CD1c-positive myeloid dendritic cell (primary cell): Measurements from ENCODE around the gene EPHA2.
A peak's percentile ranks its signal among the peaks of the same experiment; 100 is the strongest.
"Not testable (repeated sequence)": the region's sequence is repeated elsewhere in the genome, so short reads cannot be mapped to it uniquely, and the experiment has no call there.

Experiments used
- DNase-seq: peaks from one replicate; pipeline ENCODE4 v3.0.0-alpha.2; 2016; ENCODE audit errors: extremely low spot score

The EPHA2 gene

DNA sequence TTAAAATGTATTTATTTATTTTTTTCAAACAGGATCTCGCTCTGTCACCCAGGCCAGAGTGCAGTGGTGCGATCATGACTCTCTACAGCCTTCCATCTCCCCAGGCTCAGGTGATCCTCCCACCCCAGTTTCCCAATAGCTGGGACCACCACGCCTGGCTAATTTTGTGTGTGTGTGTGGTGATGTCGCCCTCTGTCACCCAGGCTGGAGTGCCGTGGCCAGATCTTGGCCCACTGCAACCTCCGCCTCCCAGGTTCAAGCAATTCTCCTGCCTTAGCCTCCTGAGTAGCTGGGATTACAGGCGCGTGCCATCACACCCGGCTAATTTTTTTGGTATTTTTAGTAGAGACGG lies 12.3 kb upstream of the EPHA2 start:
- not testable (repeated sequence) for DNase-seq

DNA sequence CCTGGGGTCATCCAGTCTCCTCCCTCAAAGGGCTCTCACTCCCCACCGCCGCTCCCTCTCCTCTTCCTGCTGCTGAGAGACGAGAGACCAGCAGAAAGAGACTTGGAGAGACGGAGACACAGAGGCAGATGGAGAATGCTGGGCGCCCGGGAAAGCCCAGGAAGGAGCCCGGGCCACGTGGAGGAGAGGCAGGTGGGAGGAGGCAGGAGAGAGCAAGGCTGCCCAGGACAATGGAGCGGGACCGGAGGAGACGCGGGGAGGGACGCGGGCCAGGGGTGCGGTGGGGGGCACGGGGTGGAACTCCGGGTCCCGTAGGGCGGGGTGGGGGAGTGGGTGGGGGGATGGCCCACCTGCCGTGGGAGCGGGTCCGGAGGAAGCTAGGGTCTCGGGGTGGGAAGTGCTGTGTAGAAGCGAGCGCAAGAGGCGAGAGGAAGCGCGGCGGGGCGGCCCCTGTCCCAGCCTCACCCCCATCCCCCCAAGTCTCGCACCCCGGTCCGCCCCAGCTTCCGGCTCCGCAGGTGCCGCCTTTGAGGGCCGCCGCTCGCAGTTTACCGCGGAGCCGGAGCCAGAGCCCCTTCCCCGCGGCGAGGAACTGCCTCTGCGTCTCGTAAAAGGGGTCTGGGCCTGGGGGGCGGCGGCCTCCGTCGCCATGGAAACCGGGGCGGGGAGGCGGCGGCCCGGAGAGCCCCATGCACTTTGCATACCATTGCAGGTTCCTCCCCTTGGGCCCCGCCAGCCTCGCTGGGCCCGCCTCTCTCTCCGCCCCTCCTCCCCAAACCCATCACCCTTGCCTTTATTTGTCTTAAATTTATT lies 11.7 kb upstream of the EPHA2 start:
- DNase-seq = peak; percentile 20

DNA sequence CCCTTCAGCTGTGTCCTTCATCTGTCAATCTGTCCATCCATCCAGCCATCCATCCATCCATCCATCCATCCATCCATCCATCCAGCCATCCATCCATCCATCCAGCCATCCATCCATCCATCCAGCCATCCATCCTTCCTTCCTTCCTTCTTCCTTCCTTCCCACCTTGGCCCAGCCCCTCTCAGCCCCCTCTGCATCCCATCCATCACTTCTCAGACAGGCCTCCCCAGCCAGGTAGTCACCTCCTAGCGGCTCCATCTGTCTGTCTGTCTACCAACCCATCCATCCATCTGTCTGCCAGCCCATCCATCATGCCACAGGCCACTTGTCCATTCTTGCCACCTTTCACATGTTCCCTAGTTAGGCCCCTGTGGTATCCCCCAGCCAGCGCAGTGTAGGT lies 10.2 kb upstream of the EPHA2 start:
- DNase-seq = no peak

DNA sequence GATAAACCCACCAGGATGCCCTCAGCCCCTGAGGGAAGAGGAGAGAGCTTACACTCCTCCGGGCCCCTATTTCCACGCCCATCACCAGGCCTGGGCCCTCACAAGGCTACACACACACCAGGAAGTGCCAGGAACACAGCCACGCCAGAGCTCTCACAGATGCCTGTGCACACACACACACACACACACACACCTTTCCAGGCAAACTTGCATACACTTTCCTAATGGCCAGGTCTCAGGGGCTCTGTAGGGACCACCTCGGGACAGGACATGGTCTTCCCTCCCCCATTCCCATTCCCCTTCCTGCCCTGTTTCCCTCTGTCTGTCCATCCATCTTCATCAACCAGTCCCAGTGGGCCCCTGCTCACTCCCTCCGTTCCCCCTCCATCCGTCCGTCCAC lies 9.7 kb upstream of the EPHA2 start:
- DNase-seq = no peak

DNA sequence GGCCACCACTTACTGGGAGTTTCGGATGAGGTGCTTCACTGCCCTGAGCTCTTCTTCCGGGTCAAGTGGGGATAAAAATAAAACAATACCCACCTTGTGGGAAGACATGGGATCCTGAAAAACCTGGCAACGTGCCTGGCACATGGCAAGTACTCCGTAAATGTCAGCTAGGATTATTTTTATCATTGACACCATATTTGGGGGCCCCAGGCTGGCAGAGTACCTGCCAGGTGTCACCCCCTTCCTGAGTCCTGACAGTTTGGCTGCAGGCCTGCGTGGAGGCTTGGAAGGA lies 9.2 kb upstream of the EPHA2 start:
- no peak for DNase-seq

DNA sequence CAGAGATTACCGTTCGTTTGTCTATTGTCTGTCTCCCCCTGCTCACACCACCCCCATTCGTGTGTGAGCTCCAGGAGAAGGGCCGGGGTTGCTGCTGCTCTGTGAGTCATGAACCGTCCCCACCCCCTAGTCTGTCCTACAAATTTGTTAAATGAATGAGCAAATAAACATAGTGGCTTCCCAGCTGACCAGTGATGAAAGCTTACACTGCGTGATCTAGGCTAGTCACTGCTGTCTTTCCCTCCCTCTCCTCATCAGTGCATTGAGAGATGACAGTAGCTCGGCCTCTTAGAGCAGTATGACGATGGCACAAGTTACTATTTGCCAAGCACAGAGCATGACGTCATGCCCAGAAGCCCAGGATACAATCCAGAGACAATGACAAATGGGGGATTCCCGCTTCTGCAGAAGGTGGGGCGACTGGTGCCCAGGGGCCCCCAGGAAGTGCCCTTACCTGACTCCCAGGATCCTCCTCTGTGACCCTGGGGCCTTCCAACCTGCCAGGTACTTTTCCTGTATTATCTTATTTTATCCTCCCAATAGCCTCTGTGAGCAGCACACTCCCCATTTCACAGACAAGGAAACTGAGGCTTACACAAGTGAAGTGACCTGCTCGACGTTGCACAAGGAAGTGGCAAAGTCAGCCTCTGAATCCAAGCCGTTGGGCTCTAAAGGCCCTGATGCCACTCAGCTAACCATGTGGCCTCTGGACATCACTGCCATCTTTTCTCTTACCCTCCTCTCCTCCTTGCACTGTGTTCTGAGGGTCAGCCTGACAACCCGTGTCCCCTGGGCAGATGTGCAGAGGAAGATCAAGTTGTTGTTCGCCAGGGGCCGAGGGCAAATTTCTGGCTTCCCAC lies 8.6 kb upstream of the EPHA2 start:
- peak; percentile 23 for DNase-seq

DNA sequence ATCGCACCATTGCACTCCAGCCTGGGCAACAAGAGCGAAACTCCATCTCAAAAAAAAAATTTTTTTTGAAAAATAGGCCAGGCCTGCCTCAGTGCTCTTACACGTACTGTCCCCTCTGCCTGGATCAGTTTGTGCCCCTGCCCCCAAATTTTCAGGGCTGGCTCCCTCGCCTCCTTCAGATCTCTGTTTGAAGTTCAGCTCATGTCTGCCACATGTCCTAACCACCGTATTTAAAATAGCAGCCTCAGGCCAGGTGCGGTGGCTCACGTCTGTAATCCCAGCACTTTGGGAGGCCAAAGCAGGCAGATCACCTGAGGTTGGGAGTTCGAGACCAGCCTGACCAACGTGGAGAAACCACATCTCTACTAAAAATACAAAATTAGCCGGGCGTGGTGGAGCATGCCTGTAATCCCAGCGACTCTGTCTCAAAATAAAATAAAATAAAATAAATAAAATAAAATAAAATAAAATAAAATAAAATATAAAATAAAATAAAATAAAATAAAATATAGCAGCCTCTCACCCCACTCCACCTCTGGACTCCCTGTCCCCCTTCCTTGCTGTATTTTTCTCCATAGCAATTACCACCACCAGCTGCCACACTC lies 7.8 kb upstream of the EPHA2 start:
- not testable (repeated sequence) for DNase-seq

DNA sequence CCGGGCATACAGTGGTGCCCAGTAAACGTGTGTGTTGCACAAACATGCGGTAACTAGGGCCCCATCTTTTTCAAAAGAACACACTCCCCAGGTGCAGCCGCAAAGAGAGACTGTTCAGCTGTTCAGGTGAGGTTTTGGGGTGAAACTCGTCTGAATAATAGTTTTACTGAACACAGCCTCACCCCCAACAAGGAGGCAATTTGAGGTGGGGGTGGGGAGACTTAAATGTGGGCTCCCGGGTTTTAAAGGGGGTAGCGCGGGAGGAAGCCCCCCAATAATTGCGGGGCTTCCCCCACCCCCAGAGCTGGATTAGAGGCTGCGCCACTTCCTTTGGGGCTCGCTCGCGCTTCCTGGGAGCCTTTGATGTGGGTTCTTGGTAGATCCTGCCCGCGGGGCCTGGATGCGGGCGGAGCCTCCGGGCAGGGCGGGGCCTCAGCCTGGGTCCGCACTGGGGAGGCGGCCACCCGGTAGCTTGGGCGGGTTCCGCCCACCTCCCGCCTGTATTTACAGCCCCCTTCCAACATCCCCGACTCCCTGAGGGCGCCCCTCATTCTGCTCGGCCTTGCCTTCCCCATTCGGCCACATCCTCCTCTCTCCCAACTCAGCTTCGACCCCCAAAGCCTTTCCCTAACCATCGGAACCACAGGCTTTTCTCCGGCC lies 6.4 kb upstream of the EPHA2 start:
- no peak for DNase-seq

DNA sequence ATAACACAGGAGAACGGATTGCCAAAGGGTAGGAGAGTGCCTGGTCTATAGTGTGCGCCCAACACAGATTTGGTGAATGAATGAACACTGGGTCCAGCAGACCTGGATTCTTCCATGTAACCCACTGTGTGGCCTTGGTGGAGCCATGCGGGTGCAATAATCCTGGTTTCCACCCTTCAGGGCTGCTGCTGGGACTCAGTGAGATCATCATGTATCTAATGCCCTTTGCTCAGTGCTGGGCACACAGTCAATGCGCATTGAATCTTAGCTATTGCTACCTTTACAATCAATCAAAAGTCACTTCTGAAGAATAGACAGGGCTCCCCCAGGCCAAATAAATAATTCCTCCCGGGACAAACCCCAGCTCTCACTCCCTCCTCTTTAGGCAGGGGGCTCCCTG lies 5.8 kb upstream of the EPHA2 start:
- no peak for DNase-seq

DNA sequence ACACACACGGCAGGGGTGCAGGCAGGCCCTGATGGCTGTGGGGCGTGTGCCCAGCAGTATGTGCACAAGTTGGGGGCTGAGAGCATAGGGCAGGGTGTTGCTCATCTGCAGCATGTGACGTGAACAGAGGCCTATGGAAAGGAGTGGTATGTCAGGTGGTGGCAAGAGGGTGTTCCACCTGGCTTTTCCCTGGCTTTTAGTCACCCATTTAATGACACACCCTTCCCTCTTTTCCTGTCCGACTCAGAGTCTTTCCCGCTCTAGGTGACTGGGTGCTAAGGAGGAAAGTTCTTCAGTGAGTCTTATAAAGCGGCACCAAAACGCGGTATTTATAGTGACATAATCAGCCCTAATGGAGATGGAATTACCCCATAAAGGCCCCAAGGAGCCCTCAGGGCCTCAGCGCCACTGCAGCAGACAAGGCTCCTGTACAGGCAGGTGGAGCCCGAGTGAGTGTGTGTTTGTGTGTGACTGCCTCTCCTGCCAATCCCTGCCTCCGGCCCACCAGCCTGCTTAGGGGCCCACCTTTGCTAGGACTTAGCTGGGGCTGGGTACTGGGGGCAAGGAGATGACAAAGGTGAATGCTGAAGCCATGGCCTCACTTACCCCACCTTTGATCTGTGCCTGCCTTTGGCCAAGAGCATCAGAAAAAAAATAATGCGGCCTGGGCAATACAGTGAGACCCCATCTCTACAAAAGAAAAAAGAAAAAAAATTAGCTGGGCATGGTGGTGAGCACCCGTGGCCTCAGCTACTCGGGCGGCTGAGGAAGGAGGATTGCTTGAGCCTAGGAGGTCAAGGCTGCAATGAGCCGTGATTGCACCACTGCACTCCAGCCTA lies 3.3 kb upstream of the EPHA2 start:
- DNase-seq = no peak

DNA sequence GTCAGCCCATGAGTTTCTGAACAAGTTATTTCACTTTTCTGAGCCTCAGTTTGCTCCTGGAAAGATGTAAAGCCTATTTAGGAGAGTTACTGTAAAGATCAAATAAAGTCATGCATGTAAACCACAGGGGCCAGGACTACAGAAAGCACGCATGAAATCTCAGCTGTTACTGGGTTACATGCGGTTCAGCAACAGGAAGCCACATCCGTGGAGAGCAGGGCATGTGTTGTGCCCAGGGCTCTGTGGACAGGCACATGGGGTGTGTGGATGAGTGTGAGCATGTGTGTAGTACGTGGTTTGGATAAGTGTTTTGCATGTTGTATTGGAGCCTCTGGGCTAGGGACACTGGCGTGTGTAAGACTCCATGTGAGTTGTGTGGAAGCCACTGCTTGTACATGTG lies 2.2 kb upstream of the EPHA2 start:
- no peak for DNase-seq

DNA sequence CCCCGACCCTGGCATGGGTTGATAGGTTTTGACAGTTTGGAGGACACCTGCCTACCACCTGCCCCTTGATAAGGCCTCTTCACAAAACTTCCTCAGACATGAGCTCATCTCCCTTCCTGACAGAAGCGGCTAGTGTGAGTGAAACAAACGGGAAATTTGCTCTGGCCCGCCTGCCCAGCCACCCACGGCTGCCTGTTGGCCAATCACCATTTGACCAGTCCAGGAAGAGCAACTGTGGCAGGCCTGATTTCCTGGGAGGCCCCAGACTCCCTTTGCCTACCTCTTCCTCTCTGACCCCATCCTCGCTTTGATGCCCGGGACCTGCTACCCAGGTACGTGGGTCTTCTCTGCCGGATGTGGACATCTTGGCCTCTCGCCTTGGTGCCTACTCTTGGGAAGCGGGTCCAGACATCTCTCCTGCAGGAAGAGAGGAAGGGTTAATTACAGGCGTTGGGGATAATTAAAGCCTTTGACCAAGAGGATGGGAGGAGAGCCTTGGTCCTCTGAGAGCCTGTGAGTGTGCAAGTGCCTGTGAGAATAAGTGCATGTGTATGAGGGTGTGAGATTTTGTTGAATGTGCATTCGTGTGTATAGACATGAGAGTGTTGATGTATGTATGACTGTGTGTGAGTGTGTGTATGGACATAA lies 1.1 kb upstream of the EPHA2 start:
- DNase-seq = peak; percentile 68

DNA sequence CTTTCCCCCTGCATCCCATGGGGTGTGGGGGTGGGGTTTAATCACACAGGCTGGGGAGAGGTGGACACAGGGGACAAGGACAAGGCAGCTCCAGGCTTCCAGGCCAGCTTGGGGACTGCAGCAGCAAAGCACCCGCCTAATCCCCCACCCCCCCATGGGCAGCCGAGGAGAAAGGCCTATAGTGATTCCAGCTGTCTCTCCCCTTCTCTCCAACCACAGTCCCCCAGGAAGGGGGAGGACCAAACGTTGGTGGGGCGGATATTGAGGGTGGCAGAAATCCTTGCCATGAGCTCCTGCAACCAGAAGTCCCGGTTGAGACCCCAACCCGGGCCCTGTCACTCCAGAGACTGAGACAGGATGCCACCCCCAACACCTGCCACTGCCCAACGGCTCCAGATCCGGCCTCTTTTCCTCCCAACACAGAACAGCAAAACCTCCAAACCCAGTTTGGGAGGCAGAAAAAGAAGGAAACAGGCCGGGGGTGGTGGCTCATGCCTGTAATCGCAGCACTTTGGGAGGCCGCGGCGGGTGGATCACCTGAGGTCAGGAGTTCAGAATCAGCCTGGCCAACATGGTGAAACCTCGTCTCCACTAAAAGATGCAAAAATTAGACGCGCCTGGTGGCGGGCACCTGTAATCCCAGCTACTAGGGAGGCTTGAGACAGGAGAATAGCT lies 1.7 kb downstream of the EPHA2 start:
- DNase-seq = no peak

DNA sequence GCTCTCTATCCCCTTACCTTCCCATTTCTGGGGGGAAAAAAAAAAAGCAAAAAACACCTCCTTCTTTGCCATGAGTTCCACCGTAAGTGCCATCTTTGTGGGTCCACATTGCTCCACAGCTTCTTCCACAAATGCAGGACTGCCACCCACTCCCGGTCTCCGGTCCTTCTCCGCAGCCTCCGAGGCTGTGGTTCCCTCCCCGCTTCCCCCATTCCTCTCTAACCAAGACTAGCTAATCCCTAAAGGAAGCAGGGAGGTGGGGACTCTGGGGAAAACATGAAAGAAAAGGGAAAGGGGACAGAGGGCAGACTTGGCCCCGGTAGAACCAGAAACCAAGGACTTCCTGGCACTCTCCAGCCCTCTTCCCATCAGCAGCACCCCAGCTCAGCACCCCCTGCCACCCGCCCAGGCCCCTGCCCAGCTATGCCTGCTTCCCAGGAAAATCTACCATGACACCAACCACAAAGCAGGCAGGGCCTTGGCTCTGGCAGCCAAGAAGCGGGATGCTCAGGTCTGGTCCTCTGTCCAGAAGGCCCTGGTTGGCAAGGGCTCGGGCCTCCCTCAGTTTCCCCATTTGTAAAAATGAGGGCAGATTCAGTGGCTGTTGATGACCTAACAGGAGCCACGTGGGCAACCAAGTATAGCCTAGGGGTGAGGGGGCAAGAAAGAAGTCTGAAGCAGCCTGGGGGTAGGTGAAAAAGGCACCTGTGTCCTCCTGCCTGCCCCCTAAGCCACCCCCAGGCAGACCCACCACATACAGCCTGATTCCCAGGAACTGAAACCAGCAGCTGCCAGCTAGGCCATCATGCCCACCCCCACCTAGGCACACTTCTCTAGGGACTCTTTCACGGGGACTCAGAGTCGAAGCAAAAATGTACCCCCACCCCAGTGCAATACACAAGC lies 2.5 kb downstream of the EPHA2 start:
- no peak for DNase-seq

DNA sequence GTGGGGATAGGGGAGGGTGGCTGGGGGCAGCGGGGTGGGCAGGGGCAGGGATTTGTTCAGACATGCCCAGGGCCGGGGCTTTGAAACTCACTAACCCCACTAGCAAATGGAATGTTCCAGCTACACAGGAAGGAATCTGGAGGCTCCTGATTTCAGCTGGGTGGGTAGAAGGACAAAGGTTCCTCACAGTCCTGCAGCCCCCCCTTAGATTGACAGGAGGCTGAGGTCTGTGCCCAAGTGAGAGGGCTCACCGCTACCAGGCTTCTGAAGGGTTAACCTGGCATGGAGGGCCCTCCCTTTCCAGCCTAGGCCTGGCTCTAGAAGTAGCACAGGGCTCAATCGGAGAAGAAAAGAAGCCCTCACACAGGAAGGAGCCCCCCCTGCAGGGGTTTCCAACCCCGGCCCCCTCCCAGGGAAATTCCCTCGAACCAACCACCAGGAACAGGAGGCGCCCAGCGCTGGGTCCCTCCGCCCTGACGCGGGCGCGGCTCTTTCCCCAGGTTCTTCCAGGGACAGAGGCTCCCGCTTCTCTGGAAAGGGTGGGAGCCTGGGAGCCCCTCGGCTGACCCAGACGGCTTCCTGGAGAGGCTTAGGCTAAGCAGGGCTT lies 3.3 kb downstream of the EPHA2 start:
- DNase-seq = no peak

DNA sequence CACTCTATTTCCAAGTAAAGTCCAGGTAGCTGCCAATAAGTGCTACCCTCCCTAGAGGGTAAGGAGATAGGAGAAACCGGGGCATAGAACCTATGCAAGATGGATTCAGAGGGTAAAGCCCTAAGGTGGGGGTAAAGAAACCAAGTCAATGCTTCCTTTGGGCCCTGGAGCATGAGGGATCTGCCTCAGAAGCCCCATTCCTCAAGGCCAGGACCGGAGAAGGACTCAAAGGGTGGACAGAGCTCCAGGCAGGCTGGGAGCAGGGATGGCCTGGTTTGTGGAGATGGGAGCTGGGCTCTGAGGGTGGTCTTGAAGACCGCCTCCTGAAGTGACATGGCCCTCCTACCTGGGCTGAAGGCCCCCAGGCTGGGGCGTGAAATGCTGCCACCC lies 3.9 kb downstream of the EPHA2 start:
- no peak for DNase-seq

DNA sequence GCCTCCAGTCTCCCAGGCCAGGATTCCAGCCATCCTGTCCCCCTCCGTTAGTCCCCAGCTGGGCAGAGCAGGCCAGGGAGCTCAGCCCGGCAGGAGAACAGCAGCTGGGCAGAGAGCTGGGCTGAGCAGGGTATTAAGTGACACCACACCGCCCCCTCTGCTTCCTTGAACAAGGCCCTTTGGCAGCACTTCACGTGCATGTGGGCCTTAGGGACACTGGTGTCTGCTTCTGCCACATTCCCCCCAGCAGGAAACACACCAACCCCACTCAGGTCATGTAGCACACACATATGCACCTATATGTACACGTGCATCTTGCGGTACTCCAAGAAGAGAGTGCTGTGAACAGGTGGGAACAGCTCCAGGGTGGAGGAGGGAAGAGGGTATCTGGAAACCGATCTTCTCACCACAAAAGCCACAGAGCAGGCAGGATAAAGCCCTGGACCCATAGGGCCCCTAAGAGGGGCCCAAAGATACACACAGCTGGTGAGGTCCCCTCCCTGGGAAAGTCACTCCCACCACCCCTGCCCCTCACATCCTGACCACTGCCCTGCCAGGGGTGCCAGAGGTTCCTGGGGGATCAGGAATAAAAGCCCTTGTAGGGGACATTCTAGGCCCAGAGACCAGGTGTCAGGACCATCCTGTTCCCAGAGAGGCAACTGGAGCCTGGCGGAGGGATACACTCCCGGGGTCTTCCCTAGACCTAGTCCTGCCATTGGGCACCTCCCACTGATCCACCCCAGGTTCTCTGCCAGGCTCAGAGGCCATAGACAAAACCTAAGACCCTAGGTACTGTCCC lies 4.5 kb downstream of the EPHA2 start:
- no peak for DNase-seq

DNA sequence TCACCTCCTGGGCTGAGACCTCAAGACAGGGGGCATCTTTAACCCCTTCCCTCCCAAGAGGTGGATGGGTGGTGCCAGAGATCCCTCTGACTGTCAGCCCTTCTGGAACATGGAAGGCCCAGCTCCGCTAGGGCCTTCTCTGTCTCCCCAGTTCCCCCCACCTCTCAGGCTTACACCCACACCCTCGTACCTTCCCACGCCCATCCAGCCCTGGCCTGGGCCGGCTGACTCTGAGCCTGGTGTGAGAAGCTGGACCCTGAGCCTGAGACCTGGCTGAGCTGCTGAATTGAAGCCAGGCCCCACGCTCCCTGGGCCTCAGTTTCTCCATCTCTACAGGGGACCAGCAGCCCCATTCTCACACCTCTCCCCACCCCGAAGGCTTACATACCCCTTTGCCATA lies 5.4 kb downstream of the EPHA2 start:
- no peak for DNase-seq
